ENCODE results near the gene BRICD5. TPM values are rescaled to one million over a fixed set of nuclear protein-coding genes. Genes with fewer than 3 reads are reported as not detected.

BRICD5 gene
- total and polyA plus RNA-seq, 2 of the 4 experiments (the other 2 are of a cell fraction), result 0.18 to 0.94 TPM

DNA sequence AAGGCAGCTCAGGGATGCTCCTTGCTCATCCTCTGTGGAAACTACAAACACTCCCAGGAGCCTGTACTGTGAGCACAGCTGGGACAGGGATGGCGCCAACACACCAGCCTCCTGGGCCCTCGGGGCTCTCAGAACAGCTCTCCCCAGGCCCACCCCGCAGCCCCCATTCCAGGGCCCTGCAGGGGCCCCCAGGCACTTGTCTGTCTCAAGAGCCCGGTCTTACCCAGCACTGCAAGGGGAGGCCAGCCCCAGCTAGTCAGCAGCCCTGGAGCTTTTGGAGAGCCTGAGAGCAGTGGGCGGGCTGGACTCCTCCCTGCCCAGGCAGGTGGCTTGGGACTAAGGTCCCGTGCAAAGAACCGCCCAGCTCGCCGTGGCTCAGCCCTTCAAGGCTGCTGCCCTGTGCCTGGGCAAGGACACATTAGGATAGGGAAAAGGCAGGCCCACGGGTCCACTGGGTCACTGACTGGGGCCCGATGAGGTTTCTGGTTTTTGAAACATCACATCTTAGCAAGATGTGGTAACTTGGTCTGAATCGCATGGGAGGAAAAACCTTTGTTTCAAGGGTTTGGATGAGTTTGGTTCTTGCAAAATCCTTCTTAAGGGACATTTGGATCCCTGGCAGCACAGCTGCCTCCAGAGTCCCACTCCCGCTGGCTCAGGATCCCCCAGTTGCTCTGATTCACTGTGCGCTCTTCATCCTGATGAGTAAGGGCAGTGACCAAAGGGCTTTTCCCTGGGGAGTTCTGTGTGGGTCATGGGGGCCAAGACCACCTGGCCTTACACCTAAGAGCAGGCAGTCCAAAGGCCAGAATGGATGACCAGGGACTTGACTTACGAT lies 28.4 kb upstream of the BRICD5 start:
- 60% methylated on average over 7 of the region's 15 CpGs; no CpG with 5 or more reads in 1 of the 2 experiments for WGBS, 2 experiments (ENCODE audit: extremely low coverage in 2 of 2, insufficient read length in 1 of 2)
- no peak overlapping the region for H2AFZ ChIP-seq (replicated peaks; ENCODE audit: low read length, poor library complexity)
- H4K5ac ChIP-seq (ENCODE audit: low read depth, low read length), result no peak overlapping the region
- intact Hi-C loops (cut with micrococcal nuclease), result no loop called here
- 0 out of 4 replicates have a peak, but pooled peaks cover 0 to 2% of the 10 kb centered on the region in 2 experiments for H3K79me1 ChIP-seq (ENCODE audit: low read depth in 1 of 2, low read length in 2 of 2)
- no peak overlapping the region for H3K14ac ChIP-seq (replicated peaks; ENCODE audit: low read depth, low read length)
- H3K4me3 ChIP-seq (ENCODE audit: insufficient read depth, low read depth, low read length), result no peak overlapping the region
- DNase-seq (no peak), ATAC-seq (ENCODE audit: low read depth) (no peak; the same call in 1 of the 2 replicates)
- peaks cover 14% of the 10 kb centered on the region for H4K20me1 ChIP-seq (ENCODE audit: insufficient read depth, low read length)
- H3K36me3 ChIP-seq (ENCODE audit: control insufficient read depth, insufficient read depth, low read length), result peaks cover 40% of the 10 kb centered on the region
- H2BK5ac ChIP-seq (ENCODE audit: low read depth, low read length, poor library complexity, severe bottlenecking), result no peak overlapping the region
- H4K8ac ChIP-seq (ENCODE audit: low read depth in 2 of 2, low read length in 2 of 2), result no peak overlapping the region
- no peak overlapping the region for H2BK15ac ChIP-seq (ENCODE audit: low read depth, low read length)
- H3K4me2 ChIP-seq (ENCODE audit: low read depth, low read length), result no peak overlapping the region
- dilution Hi-C loops (cut with HindIII; ENCODE audit: low sequenced_read_pairs, unreplicated experiment), result no loop called here
- no peak overlapping the region for H3K56ac ChIP-seq (ENCODE audit: extremely low read depth, insufficient read depth, low read length)
- no peak overlapping the region for H3K18ac ChIP-seq (ENCODE audit: low read depth, low read length)
- no peaks in the 10 kb centered on the region for H3K9me3 ChIP-seq (ENCODE audit: control insufficient read depth, insufficient read depth, low read length)
- H2AK9ac ChIP-seq (replicated peaks; ENCODE audit: low read depth, low read length, poor library complexity), result no peak overlapping the region
- no peak for TF ChIP-seq RAD21 (IDR thresholded peaks at IDR 0.05; ENCODE audit: low read length)
- TF ChIP-seq RCOR1 (IDR thresholded peaks at IDR 0.05; ENCODE audit: insufficient replicate concordance, low read length), result no peak
- no peak for TF ChIP-seq CEBPB (IDR thresholded peaks at IDR 0.05; ENCODE audit: low read depth, low read length)
- TF ChIP-seq POLR2A (IDR thresholded peaks at IDR 0.05; ENCODE audit: low read depth, low read length), result no peak
- TF ChIP-seq NFE2L2 (IDR thresholded peaks at IDR 0.05; ENCODE audit: low read depth, low read length), result no peak
- TF ChIP-seq, protein P1, sequence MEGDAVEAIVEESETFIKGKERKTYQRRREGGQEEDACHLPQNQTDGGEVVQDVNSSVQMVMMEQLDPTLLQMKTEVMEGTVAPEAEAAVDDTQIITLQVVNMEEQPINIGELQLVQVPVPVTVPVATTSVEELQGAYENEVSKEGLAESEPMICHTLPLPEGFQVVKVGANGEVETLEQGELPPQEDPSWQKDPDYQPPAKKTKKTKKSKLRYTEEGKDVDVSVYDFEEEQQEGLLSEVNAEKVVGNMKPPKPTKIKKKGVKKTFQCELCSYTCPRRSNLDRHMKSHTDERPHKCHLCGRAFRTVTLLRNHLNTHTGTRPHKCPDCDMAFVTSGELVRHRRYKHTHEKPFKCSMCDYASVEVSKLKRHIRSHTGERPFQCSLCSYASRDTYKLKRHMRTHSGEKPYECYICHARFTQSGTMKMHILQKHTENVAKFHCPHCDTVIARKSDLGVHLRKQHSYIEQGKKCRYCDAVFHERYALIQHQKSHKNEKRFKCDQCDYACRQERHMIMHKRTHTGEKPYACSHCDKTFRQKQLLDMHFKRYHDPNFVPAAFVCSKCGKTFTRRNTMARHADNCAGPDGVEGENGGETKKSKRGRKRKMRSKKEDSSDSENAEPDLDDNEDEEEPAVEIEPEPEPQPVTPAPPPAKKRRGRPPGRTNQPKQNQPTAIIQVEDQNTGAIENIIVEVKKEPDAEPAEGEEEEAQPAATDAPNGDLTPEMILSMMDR (conservative IDR thresholded peaks at IDR 0.05; ENCODE audit: low read depth, low read length), result no peak
- TF ChIP-seq MAZ (IDR thresholded peaks at IDR 0.05; ENCODE audit: borderline replicate concordance, low read depth, low read length), result no peak
- CTCF ChIA-PET, result interaction anchor here (1.1 kb wide), 1 partner anchor 12 kb away, joined by 3 read pairs; the partner anchor contains the start of gene ECI1
- BruUV-seq (replicated peaks), result no TSS peak
- no peak overlapping the region for H3K27ac ChIP-seq (ENCODE audit: insufficient read depth, low read length)
- no peak overlapping the region for H3K9ac ChIP-seq (ENCODE audit: low read depth, low read length)
- no peak overlapping the region for H2AK5ac ChIP-seq (ENCODE audit: low read depth, low read length)
- in situ Hi-C loops (cut with MboI; ENCODE audit: low sequenced_read_pairs), result no loop called here
- H3K9me1 ChIP-seq (ENCODE audit: insufficient read depth, low read length), result no peaks in the 10 kb centered on the region
- no peak overlapping the region for H2BK20ac ChIP-seq (ENCODE audit: low read depth, low read length)
- H4K91ac ChIP-seq (ENCODE audit: insufficient read depth, low read depth, low read length), result no peak overlapping the region
- no peak overlapping the region for H3K4ac ChIP-seq (ENCODE audit: low read depth, low read length)
- H2BK120ac ChIP-seq (ENCODE audit: low read depth, low read length), result no peak overlapping the region
- POLR2A ChIA-PET (ENCODE audit: unreplicated experiment), result interaction anchor here (0.6 kb wide), 1 partner anchor 13 kb away, joined by 10 read pairs; no protein-coding TSS in a partner anchor
- H3K23ac ChIP-seq (ENCODE audit: low read depth, low read length), result no peak overlapping the region
- peaks cover 5% of the 10 kb centered on the region; the same call in 1 of the 2 replicates for H3K4me1 ChIP-seq (ENCODE audit: control insufficient read depth, insufficient read depth, low read length)
- H3K27me3 ChIP-seq (ENCODE audit: control insufficient read depth, insufficient read depth, low read length), result peaks cover 9% of the 10 kb centered on the region

Data from IMR-90 (cell line).